PC-3 (cell line): ENCODE measurements around the gene CFAP299.

Experiments
- CTCF ChIP-seq: fragments of 300-600 bp; sonication (generic); conservative IDR thresholded peaks from 2 replicates; pipeline ENCODE4 v1.5.1; 2017; ENCODE audit warnings: antibody characterized with exemption, low read depth, mild to moderate bottlenecking, low read length
- EZH2 ChIP-seq: fragments of 300-600 bp; sonication (generic); IDR thresholded peaks from one replicate; pipeline ENCODE4 v1.6.1; 2017; ENCODE audit warnings: antibody characterized with exemption, mild to moderate bottlenecking, low read length; ENCODE audit not compliant: unreplicated experiment

- TF ChIP-seq CTCF (peak; percentile 67), EZH2 (no peak)
Observed at GRCh38 chr4:80619070-80619674, 283.6 kb downstream of the CFAP299 start.
